OCI-LY3 (cell line): ENCODE results near the gene ADGRD1.

ENCODE experiments used
- CTCF ChIP-seq: fragments of 200-600, 300-600 bp; sonication (generic); IDR thresholded peaks from 2 replicates; pipeline ENCODE4 v1.5.1; 2014; ENCODE audit warnings: antibody characterized with exemption, low read length, low read depth
- EZH2phosphoT487 ChIP-seq: fragments of 200-600 bp; shearing (Covaris generic); IDR thresholded peaks from 2 replicates; pipeline ENCODE4 v1.6.1; 2018; ENCODE audit warnings: antibody characterized with exemption, mixed run types, low read depth

DNA sequence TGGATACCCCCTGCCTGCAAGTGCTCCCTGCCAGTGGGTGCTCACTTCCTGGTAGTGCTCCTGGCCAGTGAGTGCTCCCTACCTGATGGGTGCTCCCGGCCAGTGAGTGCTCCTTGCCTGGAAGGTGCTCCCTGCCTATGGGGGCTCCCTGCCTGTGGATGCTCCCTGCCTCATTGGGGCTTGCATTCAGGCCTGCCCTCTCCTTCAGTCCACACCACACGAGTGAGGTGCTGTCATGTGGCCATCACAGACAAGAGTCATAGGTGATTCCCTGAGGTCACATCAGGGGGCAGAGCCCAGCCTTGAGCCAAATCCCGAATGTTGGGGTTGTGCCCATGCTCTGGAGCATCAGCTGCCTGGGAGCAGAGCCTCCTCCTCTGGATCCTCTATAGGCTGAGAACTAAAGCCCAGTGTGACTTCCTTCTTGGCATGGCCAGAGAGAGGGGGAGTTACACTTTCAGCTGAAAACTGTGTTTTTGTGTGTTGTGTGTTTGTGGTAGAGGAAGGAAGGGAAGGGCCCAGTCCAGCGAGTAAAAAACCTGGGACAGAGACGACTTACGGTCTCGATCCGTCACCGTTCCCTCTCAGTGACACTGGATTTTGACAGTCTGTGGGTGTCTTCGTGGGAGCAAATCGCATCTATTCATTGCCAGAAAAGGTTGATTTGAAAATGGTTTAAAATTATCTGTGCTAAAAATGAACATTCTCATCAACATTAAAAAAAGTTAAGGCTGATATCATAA is 136.0 kb downstream of the ADGRD1 start:
- TF ChIP-seq CTCF (no peak), EZH2phosphoT487 (no peak)
